Measurements from ENCODE around the gene SPDYC.

The SPDYC gene

DNA sequence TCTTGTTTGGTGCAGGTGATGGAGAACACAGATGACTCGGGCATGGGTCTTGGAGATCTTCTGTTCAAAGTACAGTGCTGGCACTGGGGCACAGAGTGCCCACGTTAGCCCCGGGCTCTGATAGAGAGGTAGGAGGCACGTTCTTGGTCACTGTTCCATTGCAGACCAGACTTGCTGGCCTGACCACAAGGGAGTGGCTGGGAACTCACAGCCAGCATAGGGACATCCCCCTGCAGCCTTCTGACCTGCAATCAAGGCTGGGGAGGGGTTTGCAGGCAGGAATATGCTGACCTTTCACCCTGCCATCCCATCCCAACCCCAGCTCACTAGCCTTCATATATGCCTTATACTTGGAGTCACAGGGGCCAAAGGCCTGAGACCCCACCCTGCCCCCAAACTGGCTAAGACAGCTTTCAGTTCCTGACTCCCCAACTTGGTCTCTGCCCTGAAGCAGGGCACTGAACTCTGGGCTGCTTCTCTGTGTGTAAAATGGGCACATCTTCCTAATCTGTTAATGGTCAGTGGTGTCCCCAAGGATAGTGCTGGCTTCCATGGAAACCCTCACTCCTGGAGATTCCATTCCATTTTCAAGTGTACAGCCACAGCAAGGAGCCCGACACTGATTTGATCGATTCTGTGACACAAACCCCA is 43.3 kb upstream of the SPDYC start:
- Histone ChIP-seq H3K27me3 (replicated peaks; ENCODE audit: insufficient read depth, low read length) (no peaks in the 10 kb centered on the region), H2AFZ (ENCODE audit: low read length) (no peak overlapping the region), H3K4me1 (ENCODE audit: low read length) (peaks cover 14% of the 10 kb centered on the region), H3K9me2 (replicated peaks; ENCODE audit: insufficient read depth, low read length) (no peaks in the 10 kb centered on the region), H3F3A (ENCODE audit: insufficient read depth, low read length) (peaks cover 46% of the 10 kb centered on the region), H3K4me3 (ENCODE audit: low read length) (no peak overlapping the region), H3K36me3 (replicated peaks; ENCODE audit: insufficient read depth, low read length) (peaks cover 18% of the 10 kb centered on the region), H4K20me1 (ENCODE audit: insufficient read depth, low read length) (no peaks in the 10 kb centered on the region), H3K4me2 (ENCODE audit: low read depth, low read length) (no peak overlapping the region), H3K9me3 (replicated peaks; ENCODE audit: insufficient read depth, low read length) (no peaks in the 10 kb centered on the region), H3K9ac (ENCODE audit: low read length) (no peak overlapping the region), H3K79me2 (ENCODE audit: low read length) (peaks cover 79% of the 10 kb centered on the region), H3K27ac (ENCODE audit: low read length) (no peak overlapping the region; the same call in 1 of the 2 replicates)
- no peak for DNase-seq
- TF ChIP-seq, protein P1, sequence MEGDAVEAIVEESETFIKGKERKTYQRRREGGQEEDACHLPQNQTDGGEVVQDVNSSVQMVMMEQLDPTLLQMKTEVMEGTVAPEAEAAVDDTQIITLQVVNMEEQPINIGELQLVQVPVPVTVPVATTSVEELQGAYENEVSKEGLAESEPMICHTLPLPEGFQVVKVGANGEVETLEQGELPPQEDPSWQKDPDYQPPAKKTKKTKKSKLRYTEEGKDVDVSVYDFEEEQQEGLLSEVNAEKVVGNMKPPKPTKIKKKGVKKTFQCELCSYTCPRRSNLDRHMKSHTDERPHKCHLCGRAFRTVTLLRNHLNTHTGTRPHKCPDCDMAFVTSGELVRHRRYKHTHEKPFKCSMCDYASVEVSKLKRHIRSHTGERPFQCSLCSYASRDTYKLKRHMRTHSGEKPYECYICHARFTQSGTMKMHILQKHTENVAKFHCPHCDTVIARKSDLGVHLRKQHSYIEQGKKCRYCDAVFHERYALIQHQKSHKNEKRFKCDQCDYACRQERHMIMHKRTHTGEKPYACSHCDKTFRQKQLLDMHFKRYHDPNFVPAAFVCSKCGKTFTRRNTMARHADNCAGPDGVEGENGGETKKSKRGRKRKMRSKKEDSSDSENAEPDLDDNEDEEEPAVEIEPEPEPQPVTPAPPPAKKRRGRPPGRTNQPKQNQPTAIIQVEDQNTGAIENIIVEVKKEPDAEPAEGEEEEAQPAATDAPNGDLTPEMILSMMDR (IDR thresholded peaks at IDR 0.05; ENCODE audit: low read length) = no peak
- TF ChIP-seq EZH2 (optimal IDR thresholded peaks at IDR 0.05; ENCODE audit: low read depth, low read length) (no peak), EZH2phosphoT487 (IDR thresholded peaks at IDR 0.05; ENCODE audit: low read length) (no peak)

DNA sequence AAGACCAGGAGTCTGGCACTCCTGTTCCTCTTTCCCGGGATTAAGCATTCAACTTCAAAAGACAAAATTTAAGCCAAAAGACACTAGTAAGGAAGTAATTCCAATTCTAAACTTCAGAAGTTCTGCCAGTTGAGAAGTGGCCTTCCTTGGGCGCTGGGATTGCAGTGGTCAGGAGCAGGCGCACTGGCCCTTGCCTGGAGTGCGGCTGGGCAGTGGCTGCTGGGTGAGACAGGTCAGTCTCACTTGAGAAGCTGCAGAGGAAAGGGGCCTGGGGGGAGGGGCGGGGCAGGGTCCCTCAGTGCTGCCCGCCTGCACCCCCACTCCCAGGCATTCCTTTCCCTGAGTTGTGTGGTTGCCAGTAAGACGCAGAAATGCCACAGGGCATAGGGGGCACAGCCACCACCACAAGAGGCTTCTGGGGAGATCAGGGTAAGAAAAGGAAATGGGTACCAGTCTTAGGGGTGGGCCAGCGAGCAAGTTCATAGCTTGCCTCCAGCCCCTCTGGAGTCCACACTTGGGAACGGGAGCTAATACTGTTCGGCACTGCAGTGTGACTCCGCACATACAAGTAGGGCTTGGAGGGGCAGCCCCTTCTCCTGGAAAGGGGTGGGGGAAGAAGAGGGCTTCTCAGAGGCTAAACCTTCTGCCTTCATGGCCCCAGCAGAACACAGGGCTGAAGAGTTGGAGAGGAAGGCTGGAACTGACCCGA is 42.4 kb upstream of the SPDYC start:
- Histone ChIP-seq H3K36me3 (replicated peaks; ENCODE audit: insufficient read depth, low read length) (peaks cover 19% of the 10 kb centered on the region), H3K9me3 (replicated peaks; ENCODE audit: insufficient read depth, low read length) (no peaks in the 10 kb centered on the region), H3K79me2 (ENCODE audit: low read length) (peaks cover 77% of the 10 kb centered on the region)

DNA sequence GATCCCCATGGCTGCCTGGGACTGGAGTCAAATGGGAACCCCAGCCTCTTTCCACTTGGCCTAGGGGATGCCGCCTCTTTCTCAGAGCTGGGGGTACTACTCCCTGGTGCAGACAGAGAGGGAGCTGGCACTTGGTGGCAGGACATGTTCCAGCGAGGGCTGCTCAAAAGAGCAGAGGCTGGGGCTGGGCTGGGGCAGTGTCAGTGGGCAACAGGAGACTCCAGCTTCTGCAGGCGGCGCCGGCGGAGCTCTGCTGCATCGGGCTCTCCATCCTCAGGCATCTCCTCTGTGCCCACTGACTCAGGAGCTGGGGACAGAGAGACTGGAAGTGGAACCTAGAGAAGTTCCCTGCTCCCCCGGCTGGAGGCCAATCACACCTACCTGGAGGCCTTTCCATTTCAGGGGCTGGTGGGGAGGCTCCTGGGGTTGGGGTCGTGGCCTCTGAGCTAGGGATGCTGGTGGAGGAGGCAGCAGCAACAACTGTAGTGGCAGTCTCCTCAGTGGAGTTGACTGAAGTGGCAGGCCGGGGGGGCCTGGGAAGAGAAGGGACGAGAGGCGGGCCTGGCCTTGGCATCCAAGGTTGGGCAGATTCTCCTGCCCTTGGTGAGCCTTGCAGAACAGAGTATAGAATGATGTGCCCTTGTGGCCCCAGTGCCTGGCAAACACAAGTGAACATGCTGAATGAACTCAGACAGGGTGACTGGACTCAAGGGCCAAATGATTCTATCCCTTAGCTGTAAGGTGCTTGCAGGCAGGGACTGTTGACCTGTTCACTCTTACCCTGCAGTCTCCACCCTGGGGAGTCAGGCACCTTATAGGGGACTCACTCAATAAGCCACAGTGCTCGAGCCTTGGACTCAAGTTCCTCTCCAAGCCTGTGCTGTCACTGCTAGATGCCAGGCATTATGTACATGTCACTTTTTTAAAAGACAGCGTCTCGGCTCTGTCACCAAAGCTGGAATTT is 41.6 kb upstream of the SPDYC start:
- peaks cover 62% of the 10 kb centered on the region for H3F3A ChIP-seq (ENCODE audit: insufficient read depth, low read length)
- H3K4me1 ChIP-seq (ENCODE audit: low read length) = peaks cover 15% of the 10 kb centered on the region
- H3K9ac ChIP-seq (ENCODE audit: low read length) = no peak overlapping the region
- no peak overlapping the region for H2AFZ ChIP-seq (ENCODE audit: low read length)
- H3K27me3 ChIP-seq (replicated peaks; ENCODE audit: insufficient read depth, low read length) = no peaks in the 10 kb centered on the region
- H3K4me2 ChIP-seq (ENCODE audit: low read depth, low read length) = no peak overlapping the region
- H3K4me3 ChIP-seq (ENCODE audit: low read length) = no peak overlapping the region
- H3K79me2 ChIP-seq (ENCODE audit: low read length) = peaks cover 77% of the 10 kb centered on the region
- H3K9me3 ChIP-seq (replicated peaks; ENCODE audit: insufficient read depth, low read length) = no peaks in the 10 kb centered on the region
- no peaks in the 10 kb centered on the region for H4K20me1 ChIP-seq (ENCODE audit: insufficient read depth, low read length)
- no peak for DNase-seq
- peaks cover 19% of the 10 kb centered on the region for H3K36me3 ChIP-seq (replicated peaks; ENCODE audit: insufficient read depth, low read length)
- no peak overlapping the region for H3K27ac ChIP-seq (ENCODE audit: low read length)
- H3K9me2 ChIP-seq (replicated peaks; ENCODE audit: insufficient read depth, low read length) = no peaks in the 10 kb centered on the region
- TF ChIP-seq EZH2 (optimal IDR thresholded peaks at IDR 0.05; ENCODE audit: low read depth, low read length) (no peak), EZH2phosphoT487 (IDR thresholded peaks at IDR 0.05; ENCODE audit: low read length) (no peak)
- TF ChIP-seq, protein P1 (IDR thresholded peaks at IDR 0.05; ENCODE audit: low read length) = no peak

More for the DNA sequence above, 42.4 kb upstream of the SPDYC start:
- TF ChIP-seq EZH2 (optimal IDR thresholded peaks at IDR 0.05; ENCODE audit: low read depth, low read length) (no peak), EZH2phosphoT487 (IDR thresholded peaks at IDR 0.05; ENCODE audit: low read length) (no peak)
- TF ChIP-seq, protein P1 (IDR thresholded peaks at IDR 0.05; ENCODE audit: low read length) = no peak
- no peak overlapping the region for H3K4me2 ChIP-seq (ENCODE audit: low read depth, low read length)
- H3K4me1 ChIP-seq (ENCODE audit: low read length) = peaks cover 19% of the 10 kb centered on the region
- H3F3A ChIP-seq (ENCODE audit: insufficient read depth, low read length) = peaks cover 54% of the 10 kb centered on the region
- no peak for DNase-seq
- no peak overlapping the region for H3K9ac ChIP-seq (ENCODE audit: low read length)
- H3K27me3 ChIP-seq (replicated peaks; ENCODE audit: insufficient read depth, low read length) = no peaks in the 10 kb centered on the region
- H3K4me3 ChIP-seq (ENCODE audit: low read length) = no peak overlapping the region
- no peaks in the 10 kb centered on the region for H4K20me1 ChIP-seq (ENCODE audit: insufficient read depth, low read length)
- H3K9me2 ChIP-seq (replicated peaks; ENCODE audit: insufficient read depth, low read length) = no peaks in the 10 kb centered on the region
- H3K27ac ChIP-seq (ENCODE audit: low read length) = no peak overlapping the region
- H2AFZ ChIP-seq (ENCODE audit: low read length) = no peak overlapping the region

Measured in MM.1S (cell line).